ENCODE data around the gene DHRS1. TPM values are rescaled to one million over a fixed set of nuclear protein-coding genes. Genes with fewer than 3 reads are reported as not detected.

The DHRS1 gene
- polyA plus RNA-seq, 2 of the 4 experiments (the other 2 are of a cell fraction), result 15.1 to 17.4 TPM

GRCh38 chr14:24338843-24339242 lies 39.3 kb upstream of the DHRS1 start:
- no peak overlapping the region for H3K4me2 ChIP-seq
- FAIRE-seq (no peak), ATAC-seq (no peak), DNase-seq (ENCODE audit: low read depth in 1 of 2, low spot score in 1 of 2) (no peak)
- WGBS (ENCODE audit: missing lambda C conversion rate), result 72% methylated on average over 10 of the region's 14 CpGs
- POLR2A ChIA-PET, result no interaction called here
- TF ChIP-seq JUNB (IDR thresholded peaks at IDR 0.05), result no peak
- no peak for TF ChIP-seq HOXB5 (CRISPR knock-in tag; IDR thresholded peaks at IDR 0.05)
- TF ChIP-seq NR3C1 (IDR thresholded peaks at IDR 0.05), result no peak
- TF ChIP-seq PHF8 (IDR thresholded peaks at IDR 0.05; ENCODE audit: borderline replicate concordance, low read depth), result no peak
- no peak for TF ChIP-seq HMGXB4 (CRISPR knock-in tag; IDR thresholded peaks at IDR 0.05; ENCODE audit: borderline replicate concordance)
- no peak for TF ChIP-seq TFCP2L1 (CRISPR knock-in tag; IDR thresholded peaks at IDR 0.05)
- no peak for TF ChIP-seq GATA3 (IDR thresholded peaks at IDR 0.05; ENCODE audit: borderline replicate concordance)
- TF ChIP-seq CEBPB (IDR thresholded peaks at IDR 0.05), result no peak
- no peak for TF ChIP-seq CTCF (IDR thresholded peaks at IDR 0.05)
- no peak for TF ChIP-seq KDM1A (IDR thresholded peaks at IDR 0.05; ENCODE audit: low read depth)
- no peak for TF ChIP-seq JUN (IDR thresholded peaks at IDR 0.05)
- no peak for TF ChIP-seq ZNF302 (CRISPR knock-in tag; IDR thresholded peaks at IDR 0.05)
- TF ChIP-seq HOXB13 (CRISPR knock-in tag; IDR thresholded peaks at IDR 0.05; ENCODE audit: low read depth), result no peak
- TF ChIP-seq CHD4 (IDR thresholded peaks at IDR 0.05; ENCODE audit: borderline replicate concordance), result no peak
- no peak for TF ChIP-seq ATOH8 (CRISPR knock-in tag; IDR thresholded peaks at IDR 0.05; ENCODE audit: low read depth)
- TF ChIP-seq HOXA7 (CRISPR knock-in tag; IDR thresholded peaks at IDR 0.05), result no peak
- TF ChIP-seq ELK1 (IDR thresholded peaks at IDR 0.05; ENCODE audit: low read depth, low read length), result no peak
- no peak for TF ChIP-seq BHLHE40 (IDR thresholded peaks at IDR 0.05; ENCODE audit: low read depth, low read length)
- TF ChIP-seq MAFK (IDR thresholded peaks at IDR 0.05; ENCODE audit: partially characterized antibody), result no peak
- H3K4me3 ChIP-seq, result no peak overlapping the region
- no peak overlapping the region for H3K27ac ChIP-seq
- no peaks in the 10 kb centered on the region for H3K9me3 ChIP-seq
- no peaks in the 10 kb centered on the region for H3K4me1 ChIP-seq
- CTCF ChIA-PET, result interaction anchor here (1.3 to 46.6 kb wide), 6 partner anchors 9 to 91 kb away, joined by 4 to 1142 read pairs (median 12); partner anchors contain the start of genes CBLN3, CIDEB and KHNYN

- 80% methylated on average over 8 of the region's 8 CpGs for WGBS (ENCODE audit: missing lambda C conversion rate)
- Histone ChIP-seq H3K9me3 (no peaks in the 10 kb centered on the region), H3K4me2 (no peak overlapping the region), H3K27ac (no peak overlapping the region), H3K4me3 (no peak overlapping the region), H3K4me1 (no peaks in the 10 kb centered on the region)
- FAIRE-seq (no peak), DNase-seq (ENCODE audit: low read depth in 1 of 2, low spot score in 1 of 2) (no peak), ATAC-seq (no peak)
- POLR2A ChIA-PET, result interaction anchor here (1.3 kb wide), 1 partner anchor 94 kb away, joined by 4 read pairs; no protein-coding TSS in a partner anchor
- CTCF ChIA-PET, result interaction anchor here (1.2 to 46.6 kb wide), 7 partner anchors 10 to 92 kb away, joined by 4 to 1142 read pairs (median 8); partner anchors contain the start of genes CBLN3, CIDEB and KHNYN
- no peak for TF ChIP-seq KDM5A (IDR thresholded peaks at IDR 0.05)
- no peak for TF ChIP-seq E2F6 (IDR thresholded peaks at IDR 0.05; ENCODE audit: borderline replicate concordance, low read depth)
- no peak for TF ChIP-seq CHD4 (IDR thresholded peaks at IDR 0.05; ENCODE audit: borderline replicate concordance)
- TF ChIP-seq TP53 (CRISPR knock-in tag; IDR thresholded peaks at IDR 0.05), result no peak
- TF ChIP-seq USF2 (IDR thresholded peaks at IDR 0.05), result no peak
- TF ChIP-seq RARB (CRISPR knock-in tag; IDR thresholded peaks at IDR 0.05), result no peak
- TF ChIP-seq FOSL2 (IDR thresholded peaks at IDR 0.05), result no peak
- no peak for TF ChIP-seq FOSL2 (CRISPR knock-in tag; IDR thresholded peaks at IDR 0.05)
- no peak for TF ChIP-seq POLR2A (IDR thresholded peaks at IDR 0.05; ENCODE audit: low read length)
- TF ChIP-seq EHMT2 (IDR thresholded peaks at IDR 0.05; ENCODE audit: low read depth), result no peak
- TF ChIP-seq NPAS2 (CRISPR knock-in tag; IDR thresholded peaks at IDR 0.05; ENCODE audit: borderline replicate concordance), result no peak
- no peak for TF ChIP-seq FOSB (CRISPR knock-in tag; IDR thresholded peaks at IDR 0.05)
- no peak for TF ChIP-seq ELK1 (IDR thresholded peaks at IDR 0.05; ENCODE audit: low read depth, low read length)
- no peak for TF ChIP-seq NR3C1 (IDR thresholded peaks at IDR 0.05)
Observed at GRCh38 chr14:24337824-24338175, 38.2 kb upstream of the DHRS1 start.

Measured in A549 (cell line).